Smooth muscle cell (in vitro differentiated cells): ENCODE measurements around the gene LECT2. TPM values are rescaled to one million over a fixed set of nuclear protein-coding genes. Genes with fewer than 3 reads are reported as not detected.
A peak's percentile ranks its signal among the peaks of the same experiment; 100 is the strongest.

Experiments
- DNase-seq: peaks from one replicate; lab custom pipeline; 2025; ENCODE audit not compliant: unreplicated experiment; lab: John Stamatoyannopoulos, UW
- H2AFZ ChIP-seq: fragments of 200-600 bp; sonication (generic); 2 replicates; pipeline ENCODE4 v1.6.0; 2016; ENCODE audit warnings: antibody characterized with exemption, low read depth, mild to moderate bottlenecking
- H3F3A ChIP-seq: fragments of 200-600 bp; sonication (generic); 2 replicates; pipeline ENCODE4 v1.6.0; 2017; ENCODE audit warnings: antibody characterized with exemption, low read depth
- H3K27ac ChIP-seq: fragments of 200-600 bp; sonication (generic); 2 replicates; pipeline ENCODE4 v1.5.1; 2016; ENCODE audit warnings: low read depth, mild to moderate bottlenecking
- H3K27me3 ChIP-seq: fragments of 200-600 bp; sonication (generic); 2 replicates; pipeline ENCODE4 v1.6.1; 2016; ENCODE audit warnings: low read depth, mild to moderate bottlenecking
- H3K36me3 ChIP-seq: fragments of 200-600 bp; sonication (generic); 2 replicates; pipeline ENCODE4 v1.5.1; 2016; ENCODE audit warnings: low read depth
- H3K4me1 ChIP-seq: fragments of 200-600 bp; sonication (generic); 2 replicates; pipeline ENCODE4 v1.5.1; 2016; ENCODE audit warnings: low read depth
- H3K4me2 ChIP-seq: fragments of 200-600 bp; sonication (generic); 2 replicates; pipeline ENCODE4 v1.6.0; 2016; ENCODE audit warnings: mild to moderate bottlenecking
- H3K4me3 ChIP-seq: fragments of 200-600 bp; sonication (generic); 2 replicates; pipeline ENCODE4 v1.5.1; 2016; ENCODE audit warnings: mild to moderate bottlenecking
- H3K79me2 ChIP-seq: fragments of 200-600 bp; sonication (generic); 2 replicates; pipeline ENCODE4 v1.6.0; 2016; ENCODE audit warnings: low read depth, mild to moderate bottlenecking
- H3K9ac ChIP-seq: fragments of 200-600 bp; sonication (generic); 2 replicates; pipeline ENCODE4 v1.6.0; 2016; ENCODE audit warnings: low read depth
- H3K9me3 ChIP-seq: fragments of 200-600 bp; sonication (generic); replicated peaks from 2 replicates; pipeline ENCODE4 v1.5.1; 2016; ENCODE audit warnings: low read depth
- H4K20me1 ChIP-seq: fragments of 200-600 bp; sonication (generic); 2 replicates; pipeline ENCODE4 v1.6.0; 2016; ENCODE audit warnings: low read depth
- WGBS: methylation state at CpG from one replicate; pipeline ENCODE4 v1.1.7; 2016; ENCODE audit warnings: low lambda C conversion rate; 5-methylcytosine and 5-hydroxymethylcytosine counted together
- polyA plus RNA-seq: library from polyadenylated mRNA; unstranded; fragments of >200 nt; fragmentation: Nextera tagmentation; extraction: Ambion mirVana; gene quantifications from 2 replicates; pipeline ENCODE4 v1.2.1, GENCODE V29; 2016
- total RNA-seq: library from RNA; depleted of rRNA; stranded (reverse); fragments of >200 nt; gene quantifications from 2 replicates; pipeline ENCODE4 v1.2.3, GENCODE V29; 2014
- TF ChIP-seq, protein P1 (sequence below): fragments of 200-600 bp; sonication (generic); IDR thresholded peaks from 2 replicates; pipeline ENCODE4 v1.5.1; 2017; ENCODE audit warnings: borderline replicate concordance, mild to moderate bottlenecking, antibody characterized with exemption; ENCODE audit not compliant: insufficient read depth, poor library complexity, severe bottlenecking

The LECT2 gene
- total and polyA plus RNA-seq, 2 experiments from 2014 or later: not detected

DNA sequence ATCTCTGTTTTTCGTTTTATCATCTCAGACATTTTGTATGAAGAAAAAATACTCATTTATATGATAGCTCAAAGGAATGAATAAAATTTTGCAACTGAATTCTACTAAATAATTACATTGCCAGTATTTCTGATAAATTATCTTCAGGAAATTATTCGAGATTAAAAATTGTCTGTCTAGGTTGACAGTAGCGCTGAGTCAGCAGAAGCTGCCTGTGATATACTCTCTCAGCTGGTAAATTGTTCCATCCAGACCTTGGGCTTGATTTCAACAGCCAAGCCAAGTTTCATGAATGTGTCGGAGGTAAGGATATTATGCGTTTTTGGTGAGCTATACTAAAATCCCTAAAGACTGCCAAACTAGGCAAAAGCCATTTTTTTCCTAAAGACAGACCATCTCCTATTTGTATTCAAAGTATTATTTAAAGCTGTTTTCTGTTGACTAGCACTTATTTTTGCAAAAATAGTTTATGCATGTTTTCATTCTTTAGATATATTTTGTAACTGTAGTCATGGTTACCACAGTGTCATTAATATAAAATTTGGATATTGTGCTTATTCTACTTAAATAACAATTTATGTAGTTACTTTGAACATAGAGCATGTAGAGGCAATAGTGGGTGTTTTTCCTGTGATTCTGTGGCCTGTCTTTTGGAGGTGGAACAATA is 17.4 kb downstream of the LECT2 start:
- H3K4me1 ChIP-seq: no peaks in the 10 kb centered on the region
- WGBS: 88% methylated on average over 5 of the region's 5 CpGs

DNA sequence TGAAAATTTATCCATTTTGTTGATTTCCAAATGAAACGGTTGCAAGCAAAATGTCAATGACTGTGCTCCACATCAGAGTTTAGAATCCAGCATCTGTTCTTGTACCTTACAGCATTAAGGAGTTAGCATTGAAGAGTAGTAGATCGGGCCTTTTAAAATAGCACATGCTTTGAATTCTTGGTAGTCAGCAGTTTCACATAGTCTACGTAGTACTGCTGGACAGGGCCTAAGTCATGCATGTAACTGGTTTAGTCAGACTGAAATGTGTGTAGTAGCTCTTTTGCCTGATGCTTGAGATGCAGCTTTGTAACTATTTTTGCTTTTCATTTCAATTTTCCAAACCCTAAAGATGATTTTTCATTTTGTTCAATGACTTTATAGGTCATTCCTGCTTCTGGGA is 19.8 kb downstream of the LECT2 start:
- Histone ChIP-seq H3K27me3 (peaks cover 36% of the 10 kb centered on the region), H3K36me3 (no peaks in the 10 kb centered on the region), H3K27ac (no peak overlapping the region), H3K79me2 (no peaks in the 10 kb centered on the region), H2AFZ (no peak overlapping the region), H3K9ac (no peak overlapping the region), H4K20me1 (no peaks in the 10 kb centered on the region), H3F3A (no peaks in the 10 kb centered on the region), H3K4me1 (no peaks in the 10 kb centered on the region), H3K4me3 (no peak overlapping the region), H3K9me3 (no peaks in the 10 kb centered on the region), H3K4me2 (no peak overlapping the region)
- no peak for DNase-seq
- 42% methylated on average over 3 of the region's 3 CpGs for WGBS
- TF ChIP-seq, protein P1, sequence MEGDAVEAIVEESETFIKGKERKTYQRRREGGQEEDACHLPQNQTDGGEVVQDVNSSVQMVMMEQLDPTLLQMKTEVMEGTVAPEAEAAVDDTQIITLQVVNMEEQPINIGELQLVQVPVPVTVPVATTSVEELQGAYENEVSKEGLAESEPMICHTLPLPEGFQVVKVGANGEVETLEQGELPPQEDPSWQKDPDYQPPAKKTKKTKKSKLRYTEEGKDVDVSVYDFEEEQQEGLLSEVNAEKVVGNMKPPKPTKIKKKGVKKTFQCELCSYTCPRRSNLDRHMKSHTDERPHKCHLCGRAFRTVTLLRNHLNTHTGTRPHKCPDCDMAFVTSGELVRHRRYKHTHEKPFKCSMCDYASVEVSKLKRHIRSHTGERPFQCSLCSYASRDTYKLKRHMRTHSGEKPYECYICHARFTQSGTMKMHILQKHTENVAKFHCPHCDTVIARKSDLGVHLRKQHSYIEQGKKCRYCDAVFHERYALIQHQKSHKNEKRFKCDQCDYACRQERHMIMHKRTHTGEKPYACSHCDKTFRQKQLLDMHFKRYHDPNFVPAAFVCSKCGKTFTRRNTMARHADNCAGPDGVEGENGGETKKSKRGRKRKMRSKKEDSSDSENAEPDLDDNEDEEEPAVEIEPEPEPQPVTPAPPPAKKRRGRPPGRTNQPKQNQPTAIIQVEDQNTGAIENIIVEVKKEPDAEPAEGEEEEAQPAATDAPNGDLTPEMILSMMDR: no peak

More for the DNA sequence above, 17.4 kb downstream of the LECT2 start:
- Histone ChIP-seq H3K36me3 (no peaks in the 10 kb centered on the region), H3K9ac (no peak overlapping the region), H3K4me3 (no peak overlapping the region), H4K20me1 (no peaks in the 10 kb centered on the region), H3K27me3 (peaks cover 12% of the 10 kb centered on the region), H3K9me3 (no peaks in the 10 kb centered on the region), H3K27ac (no peak overlapping the region), H2AFZ (no peak overlapping the region), H3K4me2 (no peak overlapping the region), H3F3A (no peaks in the 10 kb centered on the region), H3K79me2 (no peaks in the 10 kb centered on the region)
- TF ChIP-seq, protein P1: no peak
- no peak for DNase-seq

DNA sequence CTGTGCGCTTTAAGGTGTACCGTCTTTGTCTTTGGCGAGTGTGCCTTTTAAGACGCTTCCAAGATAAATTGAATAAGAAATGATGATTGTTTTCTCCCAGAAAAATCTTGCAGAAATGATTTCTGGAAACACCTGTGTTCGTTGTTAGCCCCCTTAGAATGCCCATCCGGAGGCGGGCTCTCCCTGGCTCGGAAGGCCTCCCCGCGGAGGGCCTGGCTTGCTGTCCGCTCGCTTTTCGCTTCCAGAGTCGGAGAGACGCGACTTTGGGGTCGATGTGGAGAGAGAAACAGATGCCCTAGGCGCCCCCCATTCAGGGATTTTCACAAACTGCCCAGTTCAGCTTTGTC is 23.9 kb downstream of the LECT2 start:
- Histone ChIP-seq H3F3A (no peaks in the 10 kb centered on the region), H3K27ac (no peak overlapping the region)

More for the DNA sequence above, 23.9 kb downstream of the LECT2 start:
- Histone ChIP-seq H3K4me2 (peak overlapping the region; percentile 87), H4K20me1 (no peaks in the 10 kb centered on the region), H3K27me3 (peaks cover 75% of the 10 kb centered on the region), H3K4me1 (no peaks in the 10 kb centered on the region), H3K9me3 (no peaks in the 10 kb centered on the region), H3K79me2 (no peaks in the 10 kb centered on the region), H2AFZ (peak overlapping the region; percentile 85), H3K4me3 (peak overlapping the region; percentile 45), H3K9ac (no peak overlapping the region), H3K36me3 (no peaks in the 10 kb centered on the region)
- no peak for DNase-seq
- 16% methylated on average over 18 of the region's 18 CpGs for WGBS
- TF ChIP-seq, protein P1: no peak
